Progenitor cell of endocrine pancreas (in vitro differentiated cells): ENCODE measurements around the gene SYNJ1. TPM values are rescaled to one million over a fixed set of nuclear protein-coding genes. Genes with fewer than 3 reads are reported as not detected.
"Not testable (repeated sequence)": the region's sequence is repeated elsewhere in the genome, so short reads cannot be mapped to it uniquely, and the experiment has no call there.

ENCODE experiments used
- DNase-seq: peaks from one replicate; pipeline ENCODE4 v3.0.0; 2021; ENCODE audit warnings: low spot score; ENCODE audit not compliant: unreplicated experiment
- H3K27ac Mint-ChIP-seq: 2 replicates; pipeline ENCODE4 v1.8.0; 2021; ENCODE audit warnings: mild to moderate bottlenecking, moderate library complexity, mixed read lengths
- H3K27me3 Mint-ChIP-seq: 2 replicates; pipeline ENCODE4 v1.8.0; 2021; ENCODE audit warnings: mixed read lengths
- H3K36me3 Mint-ChIP-seq: 2 replicates; pipeline ENCODE4 v1.8.0; 2022; ENCODE audit warnings: mixed read lengths; ENCODE audit not compliant: insufficient read depth
- H3K4me1 Mint-ChIP-seq: 2 replicates; pipeline ENCODE4 v1.8.0; 2021; ENCODE audit warnings: low read depth, mixed read lengths
- H3K4me3 Mint-ChIP-seq: 2 replicates; pipeline ENCODE4 v1.8.0; 2021; ENCODE audit warnings: low read depth, mild to moderate bottlenecking, moderate library complexity, mixed read lengths
- H3K9me3 Mint-ChIP-seq: 2 replicates; pipeline ENCODE4 v1.8.0; 2021; ENCODE audit warnings: low read depth, mixed read lengths
- total RNA-seq: library from RNA; stranded (reverse); gene quantifications from 2 replicates; pipeline ENCODE4 v1.2.1, GENCODE V29; 2021
- TF ChIP-seq, protein P1 (sequence below): fragments of 200-600 bp; sonication (generic); IDR thresholded peaks from one replicate; pipeline ENCODE4 v1.5.0; 2021; ENCODE audit warnings: antibody characterized with exemption, mild to moderate bottlenecking; ENCODE audit not compliant: unreplicated experiment

The SYNJ1 gene
- total RNA-seq, 1 donor from 2014 or later = 10.1 TPM

DNA sequence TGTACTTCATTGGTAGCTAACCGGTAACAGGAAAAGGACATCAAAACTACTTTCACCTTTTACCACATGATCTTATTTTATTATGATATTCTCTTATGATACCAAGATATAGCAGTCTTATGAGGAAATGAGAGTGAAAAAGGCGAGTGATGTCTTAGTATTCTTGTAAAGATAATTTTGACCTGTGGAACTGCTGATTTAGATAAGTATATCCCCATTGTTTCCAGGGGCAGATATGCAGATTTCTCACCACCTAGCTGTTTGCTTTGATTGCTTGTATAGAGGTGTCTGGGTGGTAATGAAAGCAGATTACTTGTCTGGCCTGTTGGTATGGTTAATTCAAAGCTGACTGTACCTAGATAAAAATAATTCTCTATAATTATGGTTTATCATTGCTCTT is 53.1 kb downstream of the SYNJ1 start:
- TF ChIP-seq, protein P1, sequence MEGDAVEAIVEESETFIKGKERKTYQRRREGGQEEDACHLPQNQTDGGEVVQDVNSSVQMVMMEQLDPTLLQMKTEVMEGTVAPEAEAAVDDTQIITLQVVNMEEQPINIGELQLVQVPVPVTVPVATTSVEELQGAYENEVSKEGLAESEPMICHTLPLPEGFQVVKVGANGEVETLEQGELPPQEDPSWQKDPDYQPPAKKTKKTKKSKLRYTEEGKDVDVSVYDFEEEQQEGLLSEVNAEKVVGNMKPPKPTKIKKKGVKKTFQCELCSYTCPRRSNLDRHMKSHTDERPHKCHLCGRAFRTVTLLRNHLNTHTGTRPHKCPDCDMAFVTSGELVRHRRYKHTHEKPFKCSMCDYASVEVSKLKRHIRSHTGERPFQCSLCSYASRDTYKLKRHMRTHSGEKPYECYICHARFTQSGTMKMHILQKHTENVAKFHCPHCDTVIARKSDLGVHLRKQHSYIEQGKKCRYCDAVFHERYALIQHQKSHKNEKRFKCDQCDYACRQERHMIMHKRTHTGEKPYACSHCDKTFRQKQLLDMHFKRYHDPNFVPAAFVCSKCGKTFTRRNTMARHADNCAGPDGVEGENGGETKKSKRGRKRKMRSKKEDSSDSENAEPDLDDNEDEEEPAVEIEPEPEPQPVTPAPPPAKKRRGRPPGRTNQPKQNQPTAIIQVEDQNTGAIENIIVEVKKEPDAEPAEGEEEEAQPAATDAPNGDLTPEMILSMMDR = no peak
- Mint-ChIP-seq H3K36me3 (no peaks in the 10 kb centered on the region), H3K4me1 (no peaks in the 10 kb centered on the region), H3K27ac (no peak overlapping the region), H3K9me3 (no peaks in the 10 kb centered on the region), H3K27me3 (no peaks in the 10 kb centered on the region), H3K4me3 (no peak overlapping the region)
- DNase-seq = no peak

DNA sequence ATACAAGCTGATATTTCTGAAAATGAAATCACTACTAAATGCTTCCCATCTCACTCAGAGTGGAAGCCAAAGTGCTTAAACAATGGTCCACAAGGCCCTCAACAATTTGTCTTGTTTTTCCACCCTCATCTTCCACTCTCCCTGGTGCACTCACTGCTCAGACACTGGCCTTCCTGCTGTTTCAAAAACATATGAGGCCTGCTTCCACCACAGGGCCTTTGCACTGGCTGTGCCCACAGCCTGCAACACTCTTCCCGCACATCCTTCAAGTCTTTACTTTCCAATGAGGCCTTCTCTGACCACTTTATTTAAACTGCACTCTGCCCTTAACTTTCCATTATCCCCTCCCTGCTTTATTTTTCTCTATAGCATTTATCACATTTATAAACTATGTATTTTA is 53.8 kb downstream of the SYNJ1 start:
- no peak overlapping the region for H3K27ac Mint-ChIP-seq
- TF ChIP-seq, protein P1 = no peak
- no peak overlapping the region for H3K4me3 Mint-ChIP-seq
- no peaks in the 10 kb centered on the region for H3K4me1 Mint-ChIP-seq
- H3K9me3 Mint-ChIP-seq = no peaks in the 10 kb centered on the region
- no peaks in the 10 kb centered on the region for H3K36me3 Mint-ChIP-seq
- no peaks in the 10 kb centered on the region for H3K27me3 Mint-ChIP-seq
- no peak for DNase-seq

DNA sequence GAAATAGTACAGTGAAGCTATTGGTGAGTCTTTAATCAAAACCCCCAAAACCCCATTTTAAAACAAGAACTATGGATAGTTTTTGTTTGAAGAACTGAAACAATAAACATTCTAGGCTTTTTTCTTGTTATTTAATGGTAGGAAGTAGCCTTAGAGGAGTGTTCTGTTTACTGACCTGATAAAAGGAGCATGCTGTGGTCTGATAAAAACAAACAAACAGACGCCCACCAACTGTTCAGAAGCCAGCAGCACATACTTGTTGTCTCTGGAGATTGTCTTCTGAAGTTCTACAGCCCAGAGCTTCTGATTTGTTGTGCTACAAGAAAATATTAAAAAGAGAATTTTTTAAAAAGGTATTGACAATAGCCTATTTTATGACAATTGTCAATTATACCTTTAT is 61.6 kb downstream of the SYNJ1 start:
- Mint-ChIP-seq H3K27ac (no peak overlapping the region), H3K4me1 (no peaks in the 10 kb centered on the region), H3K9me3 (peaks cover 26% of the 10 kb centered on the region), H3K27me3 (no peaks in the 10 kb centered on the region), H3K4me3 (no peak overlapping the region), H3K36me3 (peaks cover 40% of the 10 kb centered on the region)
- TF ChIP-seq, protein P1 = no peak
- no peak for DNase-seq

DNA sequence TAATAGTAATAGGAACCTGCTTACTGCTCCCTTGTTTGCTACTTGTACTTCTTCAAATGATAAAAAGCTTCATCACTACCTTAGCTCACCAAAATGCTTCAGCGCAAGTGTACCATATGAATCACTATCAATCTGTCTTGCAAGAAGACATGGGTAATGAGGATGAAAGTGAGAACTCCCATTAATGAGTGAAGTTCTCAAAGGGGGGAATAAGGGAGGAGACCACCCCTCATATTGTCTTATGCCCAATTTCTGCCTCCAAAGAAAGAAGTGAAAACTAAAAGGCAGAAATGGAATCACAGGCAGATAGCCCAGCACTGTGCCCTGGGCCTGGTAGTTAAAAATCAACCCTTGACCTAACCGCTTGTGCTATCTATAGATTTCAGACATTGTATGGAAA is 63.7 kb downstream of the SYNJ1 start:
- not testable (repeated sequence) for H3K27ac Mint-ChIP-seq, H3K27me3 Mint-ChIP-seq, H3K4me3 Mint-ChIP-seq, DNase-seq, H3K4me1 Mint-ChIP-seq
- Mint-ChIP-seq H3K36me3 (peaks cover 54% of the 10 kb centered on the region), H3K9me3 (peaks cover 29% of the 10 kb centered on the region)

DNA sequence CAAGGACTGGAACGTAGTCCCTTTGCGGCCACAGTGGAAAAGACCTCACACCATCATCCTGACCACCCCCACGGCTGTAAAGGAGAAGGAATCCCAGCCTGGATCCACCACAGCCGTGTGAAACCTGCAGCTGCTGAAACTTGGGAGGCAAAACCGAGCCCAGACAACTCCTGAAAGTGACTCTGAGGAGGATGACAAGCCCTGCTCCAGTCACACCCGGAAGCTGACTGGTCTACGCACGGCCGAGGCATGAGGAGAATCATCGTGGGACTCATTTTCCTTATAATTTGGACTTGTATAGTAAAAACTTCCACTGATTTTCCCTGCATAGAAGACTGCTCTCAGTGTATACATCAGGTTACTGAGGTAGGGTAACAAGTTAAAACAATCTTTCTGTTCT is 65.8 kb downstream of the SYNJ1 start:
- H3K27ac Mint-ChIP-seq, DNase-seq, H3K27me3 Mint-ChIP-seq, H3K4me1 Mint-ChIP-seq, H3K4me3 Mint-ChIP-seq: not testable (repeated sequence)
- Mint-ChIP-seq H3K36me3 (peaks cover 54% of the 10 kb centered on the region), H3K9me3 (peaks cover 29% of the 10 kb centered on the region)

DNA sequence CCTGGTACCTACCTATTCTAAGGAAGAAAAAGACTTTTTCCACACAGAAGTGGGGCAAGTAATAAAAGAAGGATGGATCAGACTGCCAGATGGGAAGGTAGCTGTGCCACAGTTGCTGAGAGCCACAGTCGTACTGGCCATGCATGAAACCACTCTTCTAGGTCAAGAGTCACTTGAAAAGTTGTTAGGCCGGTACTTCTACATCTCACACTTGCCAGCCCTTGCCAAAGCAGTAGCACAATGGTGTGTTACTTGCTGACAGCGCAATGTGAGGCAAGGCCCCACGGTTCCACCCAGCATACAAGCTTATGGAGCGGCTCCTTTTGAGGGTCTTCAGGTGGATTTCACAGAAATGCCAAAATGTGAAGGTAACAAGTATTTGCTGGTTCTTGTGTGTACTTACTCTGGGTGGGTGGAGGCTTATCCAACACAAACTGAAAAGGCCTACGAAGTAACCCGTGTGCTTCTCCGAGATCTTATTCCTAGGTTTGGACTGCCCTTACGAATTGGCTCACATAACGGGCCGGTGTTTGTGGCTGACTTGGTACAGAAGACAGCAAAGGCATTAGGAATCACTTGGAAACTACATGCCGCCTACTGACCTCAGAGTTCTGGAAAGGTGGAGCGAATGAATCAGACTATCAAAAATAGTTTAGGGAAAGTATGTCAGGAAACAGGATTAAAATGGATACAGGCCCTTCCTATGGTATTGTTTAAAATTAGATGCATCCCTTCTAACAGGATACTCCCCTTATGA is 66.6 kb downstream of the SYNJ1 start:
- not testable (repeated sequence) for H3K4me3 Mint-ChIP-seq, H3K4me1 Mint-ChIP-seq, DNase-seq, H3K27me3 Mint-ChIP-seq, H3K27ac Mint-ChIP-seq
- Mint-ChIP-seq H3K36me3 (peaks cover 54% of the 10 kb centered on the region), H3K9me3 (peaks cover 29% of the 10 kb centered on the region)

DNA sequence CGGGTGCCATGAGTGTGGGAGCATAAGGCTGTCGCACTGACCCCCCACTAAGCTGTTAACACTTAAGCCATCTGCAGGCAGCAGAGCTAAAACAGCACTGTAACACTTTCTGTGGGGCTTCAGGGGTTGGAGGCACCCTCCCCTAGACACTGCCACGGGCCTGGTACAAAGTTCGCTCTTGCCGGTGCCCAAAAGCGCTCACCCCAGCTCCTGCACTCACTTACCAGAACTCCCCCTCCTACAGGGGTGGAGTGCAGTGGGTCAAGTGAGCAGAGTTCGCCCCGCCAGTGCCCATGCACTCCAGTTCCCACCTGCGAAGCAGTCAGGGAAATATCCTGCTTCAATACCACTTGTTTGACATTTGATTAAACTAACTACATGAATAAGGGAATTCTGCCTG is 69.3 kb downstream of the SYNJ1 start:
- H3K4me3 Mint-ChIP-seq = no peak overlapping the region
- no peaks in the 10 kb centered on the region for H3K27me3 Mint-ChIP-seq
- DNase-seq = no peak
- TF ChIP-seq, protein P1 = no peak
- H3K36me3 Mint-ChIP-seq = peaks cover 30% of the 10 kb centered on the region
- H3K4me1 Mint-ChIP-seq = no peaks in the 10 kb centered on the region
- peaks cover 7% of the 10 kb centered on the region for H3K9me3 Mint-ChIP-seq
- no peak overlapping the region for H3K27ac Mint-ChIP-seq
